Smooth muscle cell (in vitro differentiated cells): ENCODE results near the gene TSBP1. TPM values are rescaled to one million over a fixed set of nuclear protein-coding genes. Genes with fewer than 3 reads are reported as not detected.

Source experiments
- DNase-seq: peaks from one replicate; lab custom pipeline; 2025; ENCODE audit not compliant: unreplicated experiment; lab: John Stamatoyannopoulos, UW
- H2AFZ ChIP-seq: fragments of 200-600 bp; sonication (generic); 2 replicates; pipeline ENCODE4 v1.6.0; 2016; ENCODE audit warnings: antibody characterized with exemption, low read depth, mild to moderate bottlenecking
- H3F3A ChIP-seq: fragments of 200-600 bp; sonication (generic); 2 replicates; pipeline ENCODE4 v1.6.0; 2017; ENCODE audit warnings: antibody characterized with exemption, low read depth
- H3K27ac ChIP-seq: fragments of 200-600 bp; sonication (generic); 2 replicates; pipeline ENCODE4 v1.5.1; 2016; ENCODE audit warnings: low read depth, mild to moderate bottlenecking
- H3K27me3 ChIP-seq: fragments of 200-600 bp; sonication (generic); 2 replicates; pipeline ENCODE4 v1.6.1; 2016; ENCODE audit warnings: low read depth, mild to moderate bottlenecking
- H3K36me3 ChIP-seq: fragments of 200-600 bp; sonication (generic); 2 replicates; pipeline ENCODE4 v1.5.1; 2016; ENCODE audit warnings: low read depth
- H3K4me1 ChIP-seq: fragments of 200-600 bp; sonication (generic); 2 replicates; pipeline ENCODE4 v1.5.1; 2016; ENCODE audit warnings: low read depth
- H3K4me2 ChIP-seq: fragments of 200-600 bp; sonication (generic); 2 replicates; pipeline ENCODE4 v1.6.0; 2016; ENCODE audit warnings: mild to moderate bottlenecking
- H3K4me3 ChIP-seq: fragments of 200-600 bp; sonication (generic); 2 replicates; pipeline ENCODE4 v1.5.1; 2016; ENCODE audit warnings: mild to moderate bottlenecking
- H3K79me2 ChIP-seq: fragments of 200-600 bp; sonication (generic); 2 replicates; pipeline ENCODE4 v1.6.0; 2016; ENCODE audit warnings: low read depth, mild to moderate bottlenecking
- H3K9ac ChIP-seq: fragments of 200-600 bp; sonication (generic); 2 replicates; pipeline ENCODE4 v1.6.0; 2016; ENCODE audit warnings: low read depth
- H3K9me3 ChIP-seq: fragments of 200-600 bp; sonication (generic); replicated peaks from 2 replicates; pipeline ENCODE4 v1.5.1; 2016; ENCODE audit warnings: low read depth
- H4K20me1 ChIP-seq: fragments of 200-600 bp; sonication (generic); 2 replicates; pipeline ENCODE4 v1.6.0; 2016; ENCODE audit warnings: low read depth
- CTCF ChIP-seq: fragments of 200-600 bp; sonication (generic); IDR thresholded peaks from 2 replicates; pipeline ENCODE4 v1.5.1; 2017; ENCODE audit warnings: borderline replicate concordance, mild to moderate bottlenecking, antibody characterized with exemption; ENCODE audit not compliant: insufficient read depth, poor library complexity, severe bottlenecking
- WGBS: methylation state at CpG from one replicate; pipeline ENCODE4 v1.1.7; 2016; ENCODE audit warnings: low lambda C conversion rate; 5-methylcytosine and 5-hydroxymethylcytosine counted together
- polyA plus RNA-seq: library from polyadenylated mRNA; unstranded; fragments of >200 nt; fragmentation: Nextera tagmentation; extraction: Ambion mirVana; gene quantifications from 2 replicates; pipeline ENCODE4 v1.2.1, GENCODE V29; 2016
- total RNA-seq: library from RNA; depleted of rRNA; stranded (reverse); fragments of >200 nt; gene quantifications from 2 replicates; pipeline ENCODE4 v1.2.3, GENCODE V29; 2014

The TSBP1 gene
- total and polyA plus RNA-seq, 2 experiments from 2014 or later = not detected

DNA sequence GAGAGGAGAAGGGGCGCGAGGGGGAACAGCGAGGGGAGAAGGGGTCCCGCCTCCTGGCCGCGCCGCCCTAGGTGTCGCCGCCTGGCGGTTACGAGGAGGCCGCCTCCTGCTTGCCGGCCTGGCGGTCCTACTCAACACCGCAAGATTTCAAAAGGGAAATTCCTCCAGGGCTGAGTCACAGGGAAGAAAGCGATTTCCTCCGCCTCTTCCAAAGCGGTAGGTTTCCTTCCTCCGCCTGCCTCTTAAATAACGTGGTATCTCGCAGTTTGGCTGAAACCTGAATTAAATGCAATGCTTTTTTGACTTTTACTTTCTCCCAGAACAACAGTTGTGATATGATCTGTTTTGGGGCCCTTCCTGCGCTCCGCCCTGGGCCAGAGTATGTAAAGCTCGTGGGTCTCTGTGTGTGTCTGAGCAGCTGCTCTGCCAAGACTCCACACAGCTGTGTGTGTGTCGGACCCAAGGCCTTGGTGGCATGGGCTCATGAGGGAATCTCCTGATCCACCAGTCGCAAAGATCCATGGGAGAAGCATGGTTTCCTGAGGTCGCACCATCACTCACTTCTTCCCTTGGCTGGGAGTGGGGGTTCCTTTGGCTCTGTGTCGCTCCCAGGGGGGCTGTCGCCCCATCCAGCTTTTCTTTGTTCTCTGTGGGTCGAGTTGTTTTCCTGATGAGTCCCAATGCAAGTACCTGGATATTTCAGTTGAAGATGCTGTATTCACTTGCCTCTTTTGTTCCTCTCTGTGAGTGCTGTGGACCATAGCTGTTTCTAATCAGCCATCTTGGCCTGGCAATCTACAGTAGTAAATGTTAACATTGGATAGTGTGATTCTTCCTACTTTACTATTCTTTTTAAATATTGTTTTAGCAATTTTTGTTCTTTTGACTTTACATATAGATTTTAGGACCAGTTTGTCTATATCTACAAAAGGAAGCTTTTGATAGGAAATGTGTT lies 116.2 kb downstream of the TSBP1 start:
- peak overlapping the region; percentile 45 for H3K4me3 ChIP-seq
- H3K79me2 ChIP-seq = no peaks in the 10 kb centered on the region
- peak overlapping the region; percentile 71 for H3K9ac ChIP-seq
- no peaks in the 10 kb centered on the region for H3K36me3 ChIP-seq
- WGBS = 19% methylated on average over 18 of the region's 30 CpGs
- H3K27ac ChIP-seq = peak overlapping the region; percentile 86
- DNase-seq = peak; percentile 24
- H3K4me1 ChIP-seq = peaks cover 9% of the 10 kb centered on the region
- no peaks in the 10 kb centered on the region for H3K9me3 ChIP-seq
- H2AFZ ChIP-seq = peak overlapping the region; percentile 99
- no peaks in the 10 kb centered on the region for H3K27me3 ChIP-seq
- TF ChIP-seq CTCF = peak; percentile 79
- H3F3A ChIP-seq = peaks cover 6% of the 10 kb centered on the region
- no peaks in the 10 kb centered on the region for H4K20me1 ChIP-seq
- peak overlapping the region; percentile 87 for H3K4me2 ChIP-seq

DNA sequence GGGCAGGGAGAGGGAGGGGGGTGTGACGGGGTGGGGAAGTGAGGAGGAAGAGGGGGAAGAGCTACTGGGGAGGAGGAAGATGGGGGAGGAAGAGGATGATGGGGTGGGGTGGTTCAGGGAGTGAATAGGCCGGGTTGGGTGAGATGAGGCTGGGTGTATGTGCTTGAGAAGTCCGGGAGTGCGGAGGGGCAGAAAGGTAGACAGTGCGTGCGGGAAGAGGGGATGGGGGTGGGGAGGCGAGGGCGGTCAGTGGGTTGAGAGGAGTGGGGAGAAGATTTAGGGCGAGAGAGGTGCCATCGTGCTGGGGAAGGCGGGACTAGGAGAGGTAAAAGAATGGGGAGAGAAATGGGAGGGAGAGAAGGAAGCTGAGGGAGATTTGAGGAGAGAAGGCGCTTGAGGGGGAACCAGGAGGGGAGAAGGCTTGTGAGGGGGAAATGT lies 116.9 kb downstream of the TSBP1 start:
- no peaks in the 10 kb centered on the region for H4K20me1 ChIP-seq
- DNase-seq = no peak
- H3K4me3 ChIP-seq = peak overlapping the region; percentile 45
- WGBS = no CpG with 5 or more reads among the region's 12 CpGs
- no peaks in the 10 kb centered on the region for H3K79me2 ChIP-seq
- no peak overlapping the region for H3K27ac ChIP-seq
- TF ChIP-seq CTCF = no peak
- H3F3A ChIP-seq = peaks cover 6% of the 10 kb centered on the region
- H3K4me1 ChIP-seq = peaks cover 9% of the 10 kb centered on the region
- peak overlapping the region; percentile 99 for H2AFZ ChIP-seq
- H3K27me3 ChIP-seq = no peaks in the 10 kb centered on the region
- H3K4me2 ChIP-seq = peak overlapping the region; percentile 87
- no peaks in the 10 kb centered on the region for H3K9me3 ChIP-seq
- H3K9ac ChIP-seq = peak overlapping the region; percentile 54
- H3K36me3 ChIP-seq = no peaks in the 10 kb centered on the region

DNA sequence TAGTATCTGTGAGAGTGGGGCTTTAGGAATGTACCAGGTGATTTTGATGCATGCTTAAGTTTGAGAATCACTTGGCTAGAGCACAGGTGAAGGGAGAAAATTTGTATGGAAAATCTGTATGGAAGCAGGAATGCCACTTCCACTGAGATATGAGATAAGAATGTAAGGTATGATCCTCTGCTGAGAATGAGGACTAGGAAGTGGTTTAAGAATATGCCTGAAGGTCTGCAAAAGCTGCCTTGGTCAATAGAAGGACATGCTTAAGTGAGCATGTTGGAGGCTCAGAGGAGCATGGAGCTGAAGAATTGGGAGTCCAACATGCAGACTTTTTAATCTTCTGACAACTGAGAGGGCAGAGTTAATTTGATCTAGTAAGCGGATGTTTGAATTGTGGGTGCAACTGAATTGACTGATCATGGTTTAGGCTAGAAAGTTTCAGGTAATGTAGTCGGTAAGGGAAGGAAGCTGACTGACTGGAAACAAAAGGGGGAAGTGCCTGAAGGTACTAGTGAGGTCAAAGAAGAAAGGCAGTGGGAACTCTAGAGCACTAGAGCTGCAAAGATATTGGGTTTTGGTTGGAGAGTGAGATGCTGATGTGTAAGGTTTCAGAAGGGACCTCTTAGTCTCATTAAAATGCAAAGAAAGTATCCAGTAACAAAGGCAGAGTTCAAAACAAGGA lies 119.2 kb downstream of the TSBP1 start:
- no peak for DNase-seq
- WGBS = 62% methylated on average over 2 of the region's 2 CpGs
- peaks cover 6% of the 10 kb centered on the region for H3F3A ChIP-seq
- H3K4me2 ChIP-seq = no peak overlapping the region
- no peaks in the 10 kb centered on the region for H3K27me3 ChIP-seq
- H3K9ac ChIP-seq = no peak overlapping the region
- no peak overlapping the region for H2AFZ ChIP-seq
- H3K4me3 ChIP-seq = no peak overlapping the region
- H3K36me3 ChIP-seq = no peaks in the 10 kb centered on the region
- H3K79me2 ChIP-seq = no peaks in the 10 kb centered on the region
- H3K27ac ChIP-seq = no peak overlapping the region
- peaks cover 9% of the 10 kb centered on the region for H3K4me1 ChIP-seq
- no peaks in the 10 kb centered on the region for H4K20me1 ChIP-seq
- TF ChIP-seq CTCF = no peak
- no peaks in the 10 kb centered on the region for H3K9me3 ChIP-seq
